Vagina (tissue), 2 donors: ENCODE data around the gene VSIR.

Experiments
- CTCF ChIP-seq, 3 experiments: fragments of 450-650 bp in 2 of 3; fragments of 200-600 bp in 1 of 3; sonication (generic) in 1 of 3; IDR thresholded peaks; one replicate each; pipeline ENCODE4 v1.5.1; 2017 to 2019; ENCODE audit warnings: antibody characterized with exemption in 3 of 3, mild to moderate bottlenecking in 2 of 3, moderate library complexity in 2 of 3
- POLR2AphosphoS5 ChIP-seq, 2 donors: sonication (generic); formaldehyde crosslinking; IDR thresholded peaks; one replicate each; pipeline ENCODE4 v1.9.0; 2017; ENCODE audit warnings: antibody characterized with exemption in 2 of 2, mild to moderate bottlenecking in 2 of 2, low read depth in 1 of 2; ENCODE audit not compliant: insufficient read depth in 1 of 2

DNA sequence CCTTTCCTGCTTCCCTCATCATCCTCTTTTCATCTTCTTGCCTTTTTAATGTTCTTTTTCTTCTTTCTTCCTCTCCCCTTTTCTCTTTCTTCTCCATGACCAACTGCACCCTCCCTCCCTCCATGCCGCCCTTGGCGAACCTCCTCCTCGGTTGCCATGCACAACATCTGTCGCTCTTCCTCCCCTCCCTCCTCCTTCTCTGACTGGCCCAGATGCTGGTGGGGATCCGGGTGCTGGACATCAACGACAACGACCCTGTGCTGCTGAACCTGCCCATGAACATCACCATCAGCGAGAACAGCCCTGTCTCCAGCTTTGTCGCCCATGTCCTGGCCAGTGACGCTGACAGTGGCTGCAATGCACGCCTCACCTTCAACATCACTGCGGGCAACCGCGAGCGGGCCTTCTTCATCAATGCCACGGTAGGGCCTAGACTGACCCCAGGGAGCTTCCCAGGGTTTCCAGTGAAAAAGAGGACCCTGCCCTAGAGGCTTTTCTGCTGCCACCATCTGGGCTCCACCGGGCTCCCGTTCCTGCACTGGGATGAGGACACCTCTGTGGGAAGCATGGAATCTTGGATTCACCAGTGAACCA, 11.5 kb upstream of the VSIR start:
- TF ChIP-seq CTCF (IDR thresholded peaks at IDR 0.05) (no peak), POLR2AphosphoS5 (IDR thresholded peaks at IDR 0.05; ENCODE audit: insufficient read depth in 1 of 2, low read depth in 1 of 2) (no peak)
